Fibroblast of skin of left biceps (primary cell): ENCODE results near the gene MPL.

Experiments used
- DNase-seq, 2 experiments: peaks; one replicate each; pipeline ENCODE4 v3.0.0-alpha.2; 2013; ENCODE audit warnings: low read depth in 2 of 2

The MPL gene

GRCh38 chr1:43337588-43337987 lies at the start of gene MPL:
MPL (plus strand) TSS chr1:43337818; CDS start chr1:43337849, 31 bp downstream.
- DNase-seq: no peak

- DNase-seq: no peak
Measured at GRCh38 chr1:43288058-43288784, 49.4 kb upstream of the MPL start.

DNA sequence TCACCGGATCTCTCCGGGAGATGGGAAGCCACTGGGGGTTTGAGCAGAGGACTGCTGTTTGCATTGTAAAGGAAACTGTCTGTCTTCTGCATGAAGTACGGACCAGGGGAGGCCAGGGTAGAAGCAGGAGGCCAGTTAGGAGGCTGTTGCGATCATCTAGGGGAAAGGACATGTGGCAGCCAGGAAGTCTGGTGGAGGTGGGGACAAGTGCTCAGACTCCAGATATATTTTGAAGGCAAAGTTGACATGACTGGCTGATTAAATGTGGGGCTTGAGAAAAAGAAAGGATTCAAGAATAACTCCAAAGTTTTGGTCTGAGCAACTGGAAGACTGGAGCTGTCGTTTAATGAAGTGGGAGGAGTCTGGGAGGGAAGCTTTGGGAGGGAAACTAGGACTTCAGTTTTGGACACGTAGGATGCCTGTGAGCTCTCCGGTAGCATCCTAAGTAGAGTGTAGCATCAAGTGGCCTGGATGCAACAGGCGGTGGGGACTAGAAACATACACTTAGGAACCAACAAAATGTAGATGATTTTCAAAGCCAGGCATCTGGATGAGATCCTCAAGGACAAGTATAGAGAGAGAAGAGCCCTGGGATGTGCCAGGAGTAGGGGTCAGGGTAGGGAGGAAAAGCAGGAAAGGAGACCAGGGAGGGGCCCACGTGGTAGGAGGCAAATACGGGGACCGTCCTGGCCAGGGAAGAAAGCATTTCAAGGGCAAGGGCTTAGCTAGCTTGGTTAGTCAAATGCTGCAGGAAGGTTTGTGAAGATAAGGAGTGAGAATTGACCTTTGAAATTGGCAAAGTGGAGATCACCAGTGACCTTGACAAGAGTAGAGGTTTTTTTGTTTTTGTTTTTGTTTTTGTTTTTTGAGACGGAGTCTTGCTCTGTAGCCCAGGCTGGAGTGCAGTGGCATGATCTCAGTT lies 48.6 kb upstream of the MPL start:
- no peak for DNase-seq

- DNase-seq: no peak
Measured at GRCh38 chr1:43292216-43292615, 45.4 kb upstream of the MPL start.

GRCh38 chr1:43292679-43293078 lies 44.9 kb upstream of the MPL start:
- no peak for DNase-seq

GRCh38 chr1:43293176-43293575 lies 44.4 kb upstream of the MPL start:
- no peak for DNase-seq

DNA sequence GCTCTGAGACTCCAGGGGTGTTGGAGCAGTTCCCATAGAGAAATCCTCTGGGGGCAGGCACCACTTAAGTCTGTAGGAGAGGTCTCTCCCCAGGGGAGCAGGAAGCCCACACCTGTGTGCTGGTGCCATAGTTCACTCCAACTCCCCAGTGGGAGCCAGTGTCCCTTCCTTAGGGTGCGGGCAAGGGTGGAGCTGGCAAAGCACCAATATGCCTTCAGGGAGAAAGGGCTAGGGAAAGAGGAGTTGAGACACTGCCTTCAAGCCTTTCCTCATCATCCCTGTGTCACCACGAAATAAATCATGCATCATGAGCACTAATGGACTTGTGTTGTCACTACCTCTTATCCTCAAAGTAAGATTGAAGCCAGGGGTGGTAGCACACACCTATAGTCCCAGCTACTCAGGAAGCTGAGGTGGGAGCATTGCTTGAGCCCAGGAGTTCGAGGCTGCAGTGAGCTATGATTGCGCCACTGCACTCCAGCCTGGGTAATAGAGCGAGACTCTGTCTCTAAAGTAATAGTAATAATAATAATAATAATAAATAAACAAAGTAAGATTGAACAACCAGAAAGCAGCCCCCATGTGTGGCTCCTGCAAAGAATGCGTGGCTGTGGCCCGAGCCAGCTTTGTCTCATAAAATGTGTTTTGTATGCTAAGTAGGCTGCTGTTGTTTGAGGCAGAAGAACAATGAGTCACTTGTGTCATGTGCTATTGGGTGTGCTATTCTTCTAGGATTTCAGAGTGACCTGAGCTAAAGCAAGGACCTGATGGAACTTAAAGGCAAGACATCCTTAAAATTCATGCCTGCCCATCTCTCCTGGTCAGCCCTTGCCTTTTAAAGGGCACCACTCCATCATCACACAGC lies 43.5 kb upstream of the MPL start:
- DNase-seq: no peak

GRCh38 chr1:43294761-43295160 lies 42.9 kb upstream of the MPL start:
- no peak for DNase-seq

GRCh38 chr1:43296207-43296606 lies 41.4 kb upstream of the MPL start:
- no peak for DNase-seq

GRCh38 chr1:43298055-43298454 lies 39.6 kb upstream of the MPL start:
- DNase-seq: no peak

- DNase-seq: no peak
Measured at GRCh38 chr1:43299101-43299500, 38.5 kb upstream of the MPL start.

DNA sequence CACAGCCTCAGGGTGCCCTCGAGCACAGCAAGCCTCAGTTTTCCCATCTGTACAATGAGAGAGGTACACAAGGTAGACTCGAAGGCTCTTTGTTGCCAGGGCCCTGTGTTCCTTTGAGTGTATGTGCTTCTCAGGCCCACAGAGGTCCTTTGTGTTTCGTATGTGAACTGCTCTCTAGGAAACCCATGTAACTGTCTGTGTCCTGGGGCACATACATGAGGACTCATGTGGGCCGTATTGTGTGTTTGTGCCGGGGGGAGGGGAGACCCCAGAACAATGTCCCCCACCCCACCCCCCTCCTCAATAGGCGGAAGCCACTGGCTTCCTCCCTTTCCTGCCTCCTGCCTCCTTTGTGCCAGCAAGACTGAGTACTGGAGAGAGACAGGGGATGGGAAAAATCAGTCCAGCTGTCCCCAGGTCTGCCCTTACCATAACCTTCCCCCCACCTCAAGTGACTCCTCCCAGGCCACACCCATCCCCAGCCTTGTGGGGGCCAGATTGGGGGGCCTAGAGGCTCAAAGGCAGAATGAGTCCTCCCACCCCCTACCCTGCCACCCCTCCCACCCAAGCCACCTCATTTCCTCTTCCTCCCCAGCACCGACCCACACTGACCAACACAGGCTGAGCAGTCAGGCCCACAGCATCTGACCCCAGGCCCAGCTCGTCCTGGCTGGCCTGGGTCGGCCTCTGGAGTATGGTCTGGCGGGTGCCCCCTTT lies 37.1 kb upstream of the MPL start, which contains the start of gene TIE1:
Gene TIE1, plus strand, starts transcription at position 605 of the 717 bp plus-strand sequence. Its CDS starts 90 bp downstream, at position 695.
- DNase-seq: no peak

DNA sequence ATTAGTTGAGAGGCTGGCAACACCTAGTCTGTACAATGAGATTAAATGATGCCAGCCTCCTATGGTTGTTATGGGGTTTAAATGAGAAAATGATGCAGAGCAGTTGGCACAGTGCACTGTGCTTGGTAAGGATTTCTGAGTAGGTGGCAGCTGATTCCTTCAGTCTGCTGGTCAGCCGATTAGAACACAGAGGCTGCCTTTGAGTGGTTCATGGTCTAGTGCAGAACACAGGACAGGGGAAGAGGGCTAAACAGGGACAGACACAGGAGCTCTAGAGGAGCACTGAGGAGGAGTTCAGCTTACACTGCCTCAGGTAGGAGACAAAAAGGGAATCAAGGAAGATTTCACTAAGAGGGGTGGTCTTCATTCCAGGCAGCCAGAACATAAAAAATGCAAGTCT lies 35.4 kb upstream of the MPL start:
- no peak for DNase-seq

DNA sequence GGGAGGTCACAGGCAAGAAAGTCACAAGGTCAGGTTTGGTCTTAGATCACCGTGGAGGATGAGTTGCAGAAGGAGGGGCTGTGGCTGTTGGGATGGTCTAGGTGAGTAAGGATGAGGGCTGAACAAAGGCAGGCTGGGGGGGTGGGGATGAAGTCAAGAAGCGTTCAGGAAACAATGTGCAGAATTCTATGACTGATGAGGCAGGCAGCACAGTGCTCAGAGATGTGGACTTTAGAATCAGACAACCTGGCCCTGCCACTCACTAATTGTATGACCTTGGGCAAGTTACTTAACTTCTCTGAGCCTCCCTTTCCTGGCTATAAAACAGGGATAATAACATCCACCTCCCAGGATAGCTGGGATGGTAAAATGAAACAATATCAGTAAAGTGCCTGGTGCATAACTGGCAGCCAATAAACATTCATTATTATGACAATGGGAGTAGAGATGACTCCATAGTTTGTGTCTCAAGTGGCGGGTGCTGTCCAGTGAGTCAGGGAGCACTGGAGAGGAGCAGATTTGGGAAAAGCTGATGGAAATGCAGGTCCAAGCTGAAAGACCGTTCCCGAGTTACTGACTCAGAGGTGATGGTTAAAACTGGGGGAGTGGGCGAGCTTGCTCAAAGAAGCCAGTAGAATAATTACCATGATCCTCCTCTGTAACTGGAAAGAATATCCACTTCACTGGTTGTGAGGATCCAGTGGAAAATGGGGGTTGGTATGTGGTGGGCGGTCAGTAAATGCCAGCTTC lies 34.7 kb upstream of the MPL start:
- DNase-seq: no peak

DNA sequence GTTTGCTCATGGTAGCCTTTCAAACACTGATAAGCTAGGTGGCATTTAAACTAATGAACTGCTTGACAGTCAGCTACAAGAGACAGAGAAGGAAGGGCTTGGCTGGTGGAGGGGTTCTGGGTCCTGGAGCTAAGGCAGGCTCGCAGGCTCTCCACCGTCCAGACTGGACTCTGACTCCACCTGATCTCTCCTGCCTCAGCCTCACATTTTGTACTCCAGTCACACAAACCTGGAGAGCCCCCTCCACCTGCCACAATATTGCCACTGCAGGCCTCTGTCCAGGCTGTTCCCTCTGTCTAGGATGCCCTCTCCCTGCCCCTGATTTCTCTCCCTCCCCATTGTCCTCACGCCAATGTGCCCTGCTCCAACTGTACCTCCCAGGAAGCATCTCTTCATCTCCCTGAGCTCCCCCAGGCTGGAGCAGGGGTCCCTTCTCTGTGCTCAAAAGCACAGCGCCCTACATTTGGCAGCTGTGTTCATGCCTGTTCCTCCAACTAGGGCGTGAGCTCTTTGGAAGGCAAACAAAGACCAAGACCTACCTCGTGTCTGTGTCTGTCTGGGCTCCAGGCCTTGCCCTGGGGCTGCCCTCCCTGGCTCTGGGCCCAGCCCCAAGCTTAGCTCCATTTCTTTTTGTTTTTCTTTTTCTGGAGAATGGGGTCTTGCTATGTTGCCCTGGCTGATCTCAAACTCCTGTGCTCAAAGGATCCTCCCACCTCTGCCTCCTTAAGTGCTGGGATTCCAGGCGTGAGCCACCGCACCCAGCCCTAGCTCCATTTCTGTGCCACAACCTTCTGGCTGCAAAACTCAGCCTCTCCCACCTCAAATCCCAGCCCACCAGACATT lies 33.9 kb upstream of the MPL start:
- no peak for DNase-seq

- no peak for DNase-seq
Measured at GRCh38 chr1:43304314-43304681, 33.3 kb upstream of the MPL start.

DNA sequence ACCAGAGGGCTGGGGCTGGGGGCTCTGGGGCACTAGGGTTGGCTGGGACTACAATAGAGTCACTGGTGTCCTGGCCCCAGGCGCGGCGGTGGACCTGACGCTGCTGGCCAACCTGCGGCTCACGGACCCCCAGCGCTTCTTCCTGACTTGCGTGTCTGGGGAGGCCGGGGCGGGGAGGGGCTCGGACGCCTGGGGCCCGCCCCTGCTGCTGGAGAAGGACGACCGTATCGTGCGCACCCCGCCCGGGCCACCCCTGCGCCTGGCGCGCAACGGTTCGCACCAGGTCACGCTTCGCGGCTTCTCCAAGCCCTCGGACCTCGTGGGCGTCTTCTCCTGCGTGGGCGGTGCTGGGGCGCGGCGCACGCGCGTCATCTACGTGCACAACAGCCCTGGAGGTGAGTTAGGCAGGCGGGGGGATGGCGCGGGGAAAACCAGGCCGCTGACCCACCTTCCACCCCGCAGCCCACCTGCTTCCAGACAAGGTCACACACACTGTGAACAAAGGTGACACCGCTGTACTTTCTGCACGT lies 32.8 kb upstream of the MPL start:
- DNase-seq: no peak

GRCh38 chr1:43305461-43305860 lies 32.2 kb upstream of the MPL start:
- DNase-seq: no peak

DNA sequence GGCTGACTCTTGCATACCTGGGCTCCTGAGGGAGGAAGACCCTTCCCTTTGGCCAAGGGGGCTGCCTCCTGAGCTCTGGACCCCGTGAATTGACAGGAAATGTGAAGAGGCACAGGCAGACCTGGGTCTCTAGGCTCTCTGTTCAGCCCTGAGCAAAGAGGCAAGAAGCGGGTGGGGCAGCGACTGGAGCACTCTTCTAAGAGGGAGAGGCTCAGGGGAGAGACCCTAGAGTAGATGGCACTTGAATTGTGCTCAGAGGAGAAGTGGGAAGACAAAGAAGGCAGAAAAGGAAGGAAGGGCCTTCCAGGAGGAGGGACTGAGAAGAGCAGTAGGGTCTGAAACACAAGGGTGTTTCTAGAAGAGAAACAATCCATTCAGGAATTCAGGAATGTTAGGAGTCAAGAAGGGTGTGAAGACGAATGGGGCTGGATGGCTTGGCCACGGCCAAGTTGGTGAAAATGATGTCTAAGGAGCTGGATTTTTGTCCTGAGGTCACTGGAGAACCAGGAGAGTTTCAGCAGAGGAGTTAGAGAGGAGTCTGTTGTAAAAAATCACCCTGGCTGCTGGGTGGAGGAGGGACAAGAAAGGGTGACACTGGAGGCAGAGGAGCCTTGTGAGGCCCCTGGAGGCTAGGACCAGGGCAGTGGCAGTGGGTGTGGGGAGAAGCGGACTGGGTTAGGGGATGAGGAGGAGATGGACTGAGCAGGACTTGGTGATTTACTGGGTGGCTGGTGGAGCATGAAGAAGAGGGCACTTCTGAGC lies 31.5 kb upstream of the MPL start:
- DNase-seq: no peak
